HepG2 (cell line): ENCODE results near the gene WIZ. TPM values are rescaled to one million over a fixed set of nuclear protein-coding genes. Genes with fewer than 3 reads are reported as not detected.

Source experiments
- ATAC-seq: fragments of 200-7000 bp; cut with Tn5 transposase; 3 replicates; pipeline ENCODE4 v1.9.1; 2020; ENCODE audit warnings: mild to moderate bottlenecking, moderate library complexity
- BruUV-seq: library from RNA; stranded (reverse); fragments of 400-500 nt; replicated peaks from 2 replicates; lab custom pipeline; 2021; lab: Mats Ljungman, UMichigan
- CTCF ChIA-PET: fragments of 300-600 bp; formaldehyde crosslinking; extraction: SDS; loops from one replicate; lab custom pipeline; 2021; ENCODE audit warnings: low total read pairs, inconsistent platforms, low intra/inter-chr PET ratio; lab: Yijun Ruan, JAX
- POLR2A ChIA-PET: fragments of 350-600 bp; sonication (Branson Sonifier 250); formaldehyde crosslinking; loops from one replicate; lab custom pipeline; 2020; ENCODE audit warnings: antibody characterized with exemption, inconsistent platforms; lab: Yijun Ruan, JAX
- DNase-seq: peaks from one replicate; pipeline ENCODE4 v3.0.0-alpha.2; 2015; ENCODE audit warnings: low spot score
- FAIRE-seq: peaks from 3 replicates; lab custom pipeline; 2011; peaks lifted over from hg19 to GRCh38; lab: Jason Lieb, UNC
- H2AFZ ChIP-seq: one replicate; pipeline ENCODE4 v1.6.1; 2011; ENCODE audit warnings: low read length, inconsistent platforms
- H3K27ac ChIP-seq: fragments of 300-600 bp; 3 replicates; pipeline ENCODE4 v1.8.0; 2011; ENCODE audit warnings: mixed run types, mild to moderate bottlenecking, mixed read lengths, low read length, inconsistent platforms; ENCODE audit not compliant: insufficient read depth; ENCODE audit errors: extremely low read length
- H3K27me3 ChIP-seq, 2 experiments: fragments of 200-600 bp in 1 of 2; 2 replicates in 1 of 2; 3 replicates in 1 of 2; pipeline versions ENCODE4 v1.6.0 to v1.8.0; 2011; ENCODE audit warnings: low read length in 2 of 2, mild to moderate bottlenecking in 2 of 2, moderate library complexity in 2 of 2, inconsistent platforms in 1 of 2; ENCODE audit not compliant: insufficient read depth in 2 of 2, control insufficient read depth in 1 of 2
- H3K36me3 ChIP-seq, 2 experiments: fragments of 200-600 bp in 1 of 2; replicated peaks in 1 of 2; 2 replicates in 1 of 2; 3 replicates in 1 of 2; pipeline versions ENCODE4 v1.5.1 to v1.8.0; 2011; ENCODE audit warnings: low read length in 2 of 2, inconsistent platforms in 1 of 2; ENCODE audit not compliant: insufficient read depth in 2 of 2, control insufficient read depth in 1 of 2
- H3K4me1 ChIP-seq: 2 replicates; pipeline ENCODE4 v1.5.1; 2012; ENCODE audit warnings: low read length, inconsistent platforms; ENCODE audit not compliant: insufficient read depth
- H3K4me2 ChIP-seq: 2 replicates; pipeline ENCODE4 v1.6.0; 2011; ENCODE audit warnings: low read depth, low read length, inconsistent platforms
- H3K4me3 ChIP-seq, 3 experiments: fragments of 200-600 bp in 1 of 3; sonication (generic), shearing (Covaris generic) in 1 of 3; replicated peaks in 1 of 3; 2 replicates each; pipeline ENCODE4 v1.5.1; 2011 to 2016; ENCODE audit warnings: low read length in 3 of 3, inconsistent platforms in 2 of 3, low read depth in 2 of 3, mild to moderate bottlenecking in 2 of 3, control low read depth in 1 of 3, mixed read lengths in 1 of 3; ENCODE audit not compliant: insufficient read depth in 1 of 3
- H3K79me2 ChIP-seq: one replicate; pipeline ENCODE4 v1.6.1; 2011; ENCODE audit warnings: low read length, inconsistent platforms; ENCODE audit not compliant: insufficient read depth
- H3K9ac ChIP-seq: 2 replicates; pipeline ENCODE4 v1.6.0; 2011; ENCODE audit warnings: mild to moderate bottlenecking, low read depth, low read length, inconsistent platforms; ENCODE audit not compliant: insufficient read depth
- H3K9me3 ChIP-seq: 2 replicates; pipeline ENCODE4 v1.5.1; 2012; ENCODE audit warnings: mild to moderate bottlenecking, low read length
- H4K20me1 ChIP-seq: 2 replicates; pipeline ENCODE4 v1.6.0; 2011; ENCODE audit warnings: inconsistent platforms, mild to moderate bottlenecking, low read length, moderate library complexity; ENCODE audit not compliant: insufficient read depth
- NCOA2 ChIP-seq: sonication (generic); formaldehyde crosslinking; IDR thresholded peaks from 2 replicates; pipeline ENCODE4 v1.8.0; 2022; ENCODE audit warnings: inconsistent platforms
- TAF1 ChIP-seq: sonication (generic); formaldehyde crosslinking; IDR thresholded peaks from 2 replicates; pipeline ENCODE4 v1.4.0; 2020; ENCODE audit warnings: missing genetic modification reagents
- ZNF333 ChIP-seq: sonication (generic); formaldehyde crosslinking; IDR thresholded peaks from 2 replicates; pipeline ENCODE4 v1.4.0; 2020; ENCODE audit warnings: mild to moderate bottlenecking, missing genetic modification reagents, borderline replicate concordance
- ZNF570 ChIP-seq: sonication (generic); formaldehyde crosslinking; IDR thresholded peaks from 2 replicates; pipeline ENCODE4 v1.4.0; 2020; ENCODE audit warnings: mild to moderate bottlenecking, missing genetic modification reagents, borderline replicate concordance
- WGBS: methylation state at CpG from one replicate; pipeline ENCODE4 v1.1.6; 2017; ENCODE audit warnings: low lambda C conversion rate; 5-methylcytosine and 5-hydroxymethylcytosine counted together
- in situ Hi-C: cut with HindIII; loops from 2 replicates; pipeline ENCODE4 v1.10.0; 2017; ENCODE audit warnings: low pct_unique_long_range_greater_than_20kb; ENCODE audit not compliant: extremely low pct_ligation_motif_present
- intact Hi-C: fragments of 100-400 bp; cut with micrococcal nuclease; formaldehyde crosslinking; loops from one replicate; pipeline ENCODE4 v1.10.0; 2022; ENCODE audit not compliant: unreplicated experiment
- polyA plus RNA-seq, 8 experiments: library from polyadenylated mRNA; depleted of rRNA in 3 of 8; stranded (reverse) in 7 of 8; unstranded in 1 of 8; fragments of >200 nt; fragmentation: Illumina TruSeq in 4 of 8; extraction: Trizol in 4 of 8; gene quantifications; 2 replicates each; pipeline versions ENCODE4 v1.2.1 to v1.2.3, GENCODE V29; 2011 to 2016; ENCODE audit warnings: low read depth in 4 of 8, missing spikeins in 1 of 8, mixed read lengths in 1 of 8; ENCODE audit not compliant: insufficient read depth in 1 of 8
- total RNA-seq, 5 experiments: library from RNA; depleted of rRNA; stranded (reverse); fragments of >200 nt; fragmentation: Illumina TruSeq; extraction: Trizol; gene quantifications; 2 replicates each; pipeline ENCODE4 v1.2.3, GENCODE V29; 2016; ENCODE audit warnings: low read depth in 1 of 5
- TF ChIP-seq, protein P1 (sequence below): sonication (generic); formaldehyde crosslinking; IDR thresholded peaks from 2 replicates; pipeline ENCODE4 v1.5.1; 2020; ENCODE audit warnings: missing genetic modification reagents, mild to moderate bottlenecking, borderline replicate concordance
- TF ChIP-seq, protein P2 (sequence below): sonication (generic); formaldehyde crosslinking; IDR thresholded peaks from 2 replicates; pipeline ENCODE4 v1.4.0; 2020; ENCODE audit warnings: missing genetic modification reagents, mild to moderate bottlenecking, borderline replicate concordance
- TF ChIP-seq, protein P3 (sequence below): sonication (generic); formaldehyde crosslinking; IDR thresholded peaks from 2 replicates; pipeline ENCODE4 v1.5.1; 2020; ENCODE audit warnings: mild to moderate bottlenecking, missing genetic modification reagents

The WIZ gene
- total and polyA plus RNA-seq, 2 of the 13 experiments (the other 11 are each of a cell fraction or from before 2014, with no cell fraction given) = 4.7 to 4.8 TPM

DNA sequence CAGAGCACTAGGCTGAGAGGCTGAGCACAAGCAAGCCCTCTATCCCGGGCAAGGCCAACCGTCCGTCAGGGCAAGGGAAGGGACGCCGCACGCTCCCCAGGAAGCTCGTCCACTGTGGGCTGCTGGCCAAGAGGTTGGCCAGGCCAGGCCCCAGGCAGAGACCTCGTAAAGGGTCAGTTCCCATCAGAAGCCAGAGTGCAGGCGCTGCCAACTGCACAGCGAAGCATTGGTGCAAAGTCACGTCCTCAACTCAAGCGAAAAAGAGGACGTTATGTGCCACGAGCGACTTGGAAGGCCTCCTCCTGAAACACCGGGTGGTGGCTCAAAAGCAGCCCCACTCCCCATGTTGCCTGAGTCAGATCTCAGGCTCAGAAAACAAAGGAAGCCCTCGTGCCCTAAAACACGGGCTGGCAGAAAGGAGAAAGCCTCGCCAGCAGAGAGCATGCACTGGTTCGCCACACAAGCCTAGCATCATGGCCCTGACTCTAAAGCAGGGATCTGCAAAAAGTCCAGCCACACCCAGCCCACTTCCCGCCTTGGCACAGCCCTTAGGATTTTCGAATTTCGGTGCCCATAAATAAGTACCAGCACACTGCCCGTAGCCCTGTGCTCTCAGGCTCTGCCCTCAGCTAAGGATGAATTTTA, 74.8 kb downstream of the WIZ start (continued):
- TF ChIP-seq, protein P1, sequence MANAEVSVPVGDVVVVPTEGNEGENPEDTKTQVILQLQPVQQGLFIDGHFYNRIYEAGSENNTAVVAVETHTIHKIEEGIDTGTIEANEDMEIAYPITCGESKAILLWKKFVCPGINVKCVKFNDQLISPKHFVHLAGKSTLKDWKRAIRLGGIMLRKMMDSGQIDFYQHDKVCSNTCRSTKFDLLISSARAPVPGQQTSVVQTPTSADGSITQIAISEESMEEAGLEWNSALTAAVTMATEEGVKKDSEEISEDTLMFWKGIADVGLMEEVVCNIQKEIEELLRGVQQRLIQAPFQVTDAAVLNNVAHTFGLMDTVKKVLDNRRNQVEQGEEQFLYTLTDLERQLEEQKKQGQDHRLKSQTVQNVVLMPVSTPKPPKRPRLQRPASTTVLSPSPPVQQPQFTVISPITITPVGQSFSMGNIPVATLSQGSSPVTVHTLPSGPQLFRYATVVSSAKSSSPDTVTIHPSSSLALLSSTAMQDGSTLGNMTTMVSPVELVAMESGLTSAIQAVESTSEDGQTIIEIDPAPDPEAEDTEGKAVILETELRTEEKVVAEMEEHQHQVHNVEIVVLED (CRISPR knock-in tag) = no peak
- TF ChIP-seq TAF1 (CRISPR knock-in tag) (no peak), NCOA2 (CRISPR knock-in tag) (no peak), ZNF570 (no peak)
- TF ChIP-seq, protein P2, sequence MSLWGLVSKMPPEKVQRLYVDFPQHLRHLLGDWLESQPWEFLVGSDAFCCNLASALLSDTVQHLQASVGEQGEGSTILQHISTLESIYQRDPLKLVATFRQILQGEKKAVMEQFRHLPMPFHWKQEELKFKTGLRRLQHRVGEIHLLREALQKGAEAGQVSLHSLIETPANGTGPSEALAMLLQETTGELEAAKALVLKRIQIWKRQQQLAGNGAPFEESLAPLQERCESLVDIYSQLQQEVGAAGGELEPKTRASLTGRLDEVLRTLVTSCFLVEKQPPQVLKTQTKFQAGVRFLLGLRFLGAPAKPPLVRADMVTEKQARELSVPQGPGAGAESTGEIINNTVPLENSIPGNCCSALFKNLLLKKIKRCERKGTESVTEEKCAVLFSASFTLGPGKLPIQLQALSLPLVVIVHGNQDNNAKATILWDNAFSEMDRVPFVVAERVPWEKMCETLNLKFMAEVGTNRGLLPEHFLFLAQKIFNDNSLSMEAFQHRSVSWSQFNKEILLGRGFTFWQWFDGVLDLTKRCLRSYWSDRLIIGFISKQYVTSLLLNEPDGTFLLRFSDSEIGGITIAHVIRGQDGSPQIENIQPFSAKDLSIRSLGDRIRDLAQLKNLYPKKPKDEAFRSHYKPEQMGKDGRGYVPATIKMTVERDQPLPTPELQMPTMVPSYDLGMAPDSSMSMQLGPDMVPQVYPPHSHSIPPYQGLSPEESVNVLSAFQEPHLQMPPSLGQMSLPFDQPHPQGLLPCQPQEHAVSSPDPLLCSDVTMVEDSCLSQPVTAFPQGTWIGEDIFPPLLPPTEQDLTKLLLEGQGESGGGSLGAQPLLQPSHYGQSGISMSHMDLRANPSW (CRISPR knock-in tag) = no peak

DNA sequence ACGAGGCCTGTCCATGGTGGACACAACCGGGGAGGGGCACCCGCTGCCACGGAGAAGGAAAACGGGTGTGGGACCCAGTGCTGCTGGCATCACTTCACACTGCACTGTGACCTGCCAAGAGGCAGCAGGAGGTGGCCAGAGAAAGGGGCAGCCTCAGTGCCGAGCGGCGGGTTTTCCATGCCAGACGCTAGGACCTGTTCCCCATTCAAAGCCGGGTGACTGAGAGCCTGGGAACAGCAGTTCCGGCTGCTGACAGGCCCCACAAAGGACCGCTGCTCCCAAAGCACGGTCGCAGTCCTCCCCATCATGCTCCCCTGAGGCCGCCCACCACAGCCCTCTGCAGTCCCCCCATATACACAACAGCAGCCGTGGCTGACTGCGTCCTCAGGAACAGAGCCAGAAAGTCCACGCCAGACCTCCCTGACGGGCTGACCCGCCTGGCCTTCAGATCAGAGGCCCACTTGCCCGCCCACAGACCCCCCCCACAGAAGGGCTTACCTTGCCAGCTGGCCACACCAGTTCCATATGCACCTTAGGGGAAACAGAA, 75.6 kb downstream of the WIZ start:
- Histone ChIP-seq H3K4me3 (no peak overlapping the region), H3K27ac (no peak overlapping the region), H3K4me1 (peaks cover 23% of the 10 kb centered on the region), H3K36me3 (peaks cover 22 to 58% of the 10 kb centered on the region in 2 experiments), H3K9ac (no peak overlapping the region), H3K79me2 (peaks cover 59% of the 10 kb centered on the region), H4K20me1 (peaks cover 36% of the 10 kb centered on the region), H3K27me3 (no peaks in the 10 kb centered on the region; a peak in 1 of 5 replicates), H3K4me2 (no peak overlapping the region), H3K9me3 (no peaks in the 10 kb centered on the region), H2AFZ (no peak overlapping the region)
- ATAC-seq (no peak), FAIRE-seq (no peak), DNase-seq (no peak)
- ChIA-PET CTCF (no interaction called here), POLR2A (no interaction called here)
- no TSS peak for BruUV-seq
- in situ Hi-C loops (no loop called here), intact Hi-C loops (loop anchor here (10.0 kb wide), 1 partner anchor 89 kb away; no protein-coding TSS in a partner anchor)
- 94% methylated on average over 14 of the region's 21 CpGs for WGBS
- no peak for TF ChIP-seq ZNF333 (CRISPR knock-in tag)
- TF ChIP-seq, protein P3, sequence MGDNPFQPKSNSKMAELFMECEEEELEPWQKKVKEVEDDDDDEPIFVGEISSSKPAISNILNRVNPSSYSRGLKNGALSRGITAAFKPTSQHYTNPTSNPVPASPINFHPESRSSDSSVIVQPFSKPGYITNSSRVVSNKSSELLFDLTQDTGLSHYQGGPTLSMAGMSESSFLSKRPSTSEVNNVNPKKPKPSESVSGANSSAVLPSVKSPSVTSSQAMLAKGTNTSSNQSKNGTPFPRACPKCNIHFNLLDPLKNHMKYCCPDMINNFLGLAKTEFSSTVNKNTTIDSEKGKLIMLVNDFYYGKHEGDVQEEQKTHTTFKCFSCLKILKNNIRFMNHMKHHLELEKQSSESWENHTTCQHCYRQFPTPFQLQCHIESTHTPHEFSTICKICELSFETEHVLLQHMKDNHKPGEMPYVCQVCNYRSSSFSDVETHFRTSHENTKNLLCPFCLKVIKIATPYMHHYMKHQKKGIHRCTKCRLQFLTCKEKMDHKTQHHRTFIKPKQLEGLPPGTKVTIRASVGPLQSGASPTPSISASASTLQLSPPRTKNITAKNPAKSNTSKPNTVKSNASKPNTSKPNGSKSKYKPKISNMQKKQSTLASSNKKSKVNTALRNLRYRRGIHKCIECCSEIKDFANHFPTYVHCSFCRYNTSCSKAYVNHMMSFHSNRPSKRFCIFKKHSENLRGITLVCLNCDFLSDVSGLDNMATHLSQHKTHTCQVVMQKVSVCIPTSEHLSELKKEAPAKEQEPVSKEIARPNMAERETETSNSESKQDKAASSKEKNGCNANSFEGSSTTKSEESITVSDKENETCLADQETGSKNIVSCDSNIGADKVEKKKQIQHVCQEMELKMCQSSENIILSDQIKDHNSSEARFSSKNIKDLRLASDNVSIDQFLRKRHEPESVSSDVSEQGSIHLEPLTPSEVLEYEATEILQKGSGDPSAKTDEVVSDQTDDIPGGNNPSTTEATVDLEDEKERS (CRISPR knock-in tag) = no peak
